Activated B cell treated with CpG ODN at 0.5 μM for 24 hours (primary cell): ENCODE measurements around the gene ADAMTS12. TPM values are rescaled to one million over a fixed set of nuclear protein-coding genes. Genes with fewer than 3 reads are reported as not detected.

Source experiments
- ATAC-seq: fragments of 200-7000 bp; cut with Tn5 transposase; one replicate; pipeline ENCODE4 v1.10.0; 2021; ENCODE audit warnings: low read depth, mild to moderate bottlenecking, moderate library complexity
- CTCF ChIA-PET: fragments of 350-600 bp; sonication (Branson Sonifier 250); formaldehyde crosslinking; loops from one replicate; lab custom pipeline; 2021; ENCODE audit warnings: antibody characterized with exemption; lab: Charles Lee
- POLR2A ChIA-PET: fragments of 350-600 bp; sonication (Branson Sonifier 250); formaldehyde crosslinking; loops from one replicate; lab custom pipeline; 2021; ENCODE audit warnings: antibody characterized with exemption; lab: Charles Lee
- DNase-seq: peaks from one replicate; pipeline ENCODE4 v3.0.0; 2022
- H3K27ac Mint-ChIP-seq: one replicate; pipeline ENCODE4 v1.8.0; 2020; ENCODE audit warnings: mixed read lengths
- H3K27me3 Mint-ChIP-seq: one replicate; pipeline ENCODE4 v1.8.0; 2021; ENCODE audit warnings: mixed read lengths
- H3K36me3 Mint-ChIP-seq: one replicate; pipeline ENCODE4 v1.8.0; 2021; ENCODE audit warnings: low read depth, mixed read lengths
- H3K4me1 Mint-ChIP-seq: one replicate; pipeline ENCODE4 v1.8.0; 2021; ENCODE audit warnings: mixed read lengths
- H3K4me3 Mint-ChIP-seq: one replicate; pipeline ENCODE4 v1.8.0; 2020; ENCODE audit warnings: mild to moderate bottlenecking, mixed read lengths
- H3K9me3 Mint-ChIP-seq: one replicate; pipeline ENCODE4 v1.8.0; 2020; ENCODE audit warnings: mixed read lengths
- intact Hi-C: fragments of 100-400 bp; cut with micrococcal nuclease; formaldehyde crosslinking; loops from one replicate; pipeline ENCODE4 v1.15.1; 2024
- total RNA-seq: library from RNA; stranded (reverse); gene quantifications from 2 replicates; pipeline ENCODE4 v1.2.3, GENCODE V29; 2022
- TF ChIP-seq, protein P1 (sequence below): fragments of 200-600 bp; IDR thresholded peaks from one replicate; pipeline ENCODE4 v1.8.0; 2022; ENCODE audit warnings: antibody characterized with exemption, mild to moderate bottlenecking

The ADAMTS12 gene
- total RNA-seq, 1 donor from 2014 or later: not detected

DNA sequence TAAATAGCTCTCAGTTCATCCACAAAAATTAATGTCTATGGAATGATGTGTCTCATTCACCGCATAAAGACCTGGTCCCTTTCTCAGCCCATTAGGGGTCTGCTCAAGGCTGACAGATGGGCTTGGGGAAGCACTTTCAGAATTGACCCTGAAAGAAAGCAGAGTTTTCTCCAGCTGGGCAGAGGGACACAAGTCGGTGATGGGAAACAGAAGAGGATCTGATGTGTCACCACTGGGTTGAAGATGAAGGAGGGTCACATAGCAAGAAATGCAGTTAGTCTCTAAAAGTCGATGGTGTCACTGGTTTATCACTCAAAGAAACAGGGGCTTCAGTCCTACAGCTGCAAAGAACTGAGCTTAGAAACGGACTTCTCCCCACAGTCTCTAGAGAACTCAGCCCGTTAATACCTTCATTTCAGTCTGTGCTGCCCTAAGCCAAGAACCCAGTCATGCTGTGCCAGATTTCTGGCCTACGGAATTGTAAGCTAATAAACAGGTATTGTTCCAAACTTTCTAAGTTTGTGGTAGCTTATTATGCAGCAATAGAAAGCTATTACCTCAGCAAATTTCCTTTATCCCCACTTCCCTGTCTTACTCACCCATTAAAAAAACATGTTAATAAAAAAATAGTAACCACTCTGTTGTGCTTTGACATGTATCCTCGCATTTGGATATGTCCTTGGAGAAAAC is 64.6 kb downstream of the ADAMTS12 start:
- no peaks in the 10 kb centered on the region for H3K9me3 Mint-ChIP-seq
- DNase-seq (no peak), ATAC-seq (no peak)
- POLR2A ChIA-PET: no interaction called here
- H3K27ac Mint-ChIP-seq: no peak overlapping the region
- CTCF ChIA-PET: no interaction called here
- H3K36me3 Mint-ChIP-seq: no peaks in the 10 kb centered on the region
- H3K27me3 Mint-ChIP-seq: peaks cover 7% of the 10 kb centered on the region
- H3K4me1 Mint-ChIP-seq: no peaks in the 10 kb centered on the region
- TF ChIP-seq, protein P1, sequence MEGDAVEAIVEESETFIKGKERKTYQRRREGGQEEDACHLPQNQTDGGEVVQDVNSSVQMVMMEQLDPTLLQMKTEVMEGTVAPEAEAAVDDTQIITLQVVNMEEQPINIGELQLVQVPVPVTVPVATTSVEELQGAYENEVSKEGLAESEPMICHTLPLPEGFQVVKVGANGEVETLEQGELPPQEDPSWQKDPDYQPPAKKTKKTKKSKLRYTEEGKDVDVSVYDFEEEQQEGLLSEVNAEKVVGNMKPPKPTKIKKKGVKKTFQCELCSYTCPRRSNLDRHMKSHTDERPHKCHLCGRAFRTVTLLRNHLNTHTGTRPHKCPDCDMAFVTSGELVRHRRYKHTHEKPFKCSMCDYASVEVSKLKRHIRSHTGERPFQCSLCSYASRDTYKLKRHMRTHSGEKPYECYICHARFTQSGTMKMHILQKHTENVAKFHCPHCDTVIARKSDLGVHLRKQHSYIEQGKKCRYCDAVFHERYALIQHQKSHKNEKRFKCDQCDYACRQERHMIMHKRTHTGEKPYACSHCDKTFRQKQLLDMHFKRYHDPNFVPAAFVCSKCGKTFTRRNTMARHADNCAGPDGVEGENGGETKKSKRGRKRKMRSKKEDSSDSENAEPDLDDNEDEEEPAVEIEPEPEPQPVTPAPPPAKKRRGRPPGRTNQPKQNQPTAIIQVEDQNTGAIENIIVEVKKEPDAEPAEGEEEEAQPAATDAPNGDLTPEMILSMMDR: no peak
- intact Hi-C loops: no loop called here
- H3K4me3 Mint-ChIP-seq: no peak overlapping the region

DNA sequence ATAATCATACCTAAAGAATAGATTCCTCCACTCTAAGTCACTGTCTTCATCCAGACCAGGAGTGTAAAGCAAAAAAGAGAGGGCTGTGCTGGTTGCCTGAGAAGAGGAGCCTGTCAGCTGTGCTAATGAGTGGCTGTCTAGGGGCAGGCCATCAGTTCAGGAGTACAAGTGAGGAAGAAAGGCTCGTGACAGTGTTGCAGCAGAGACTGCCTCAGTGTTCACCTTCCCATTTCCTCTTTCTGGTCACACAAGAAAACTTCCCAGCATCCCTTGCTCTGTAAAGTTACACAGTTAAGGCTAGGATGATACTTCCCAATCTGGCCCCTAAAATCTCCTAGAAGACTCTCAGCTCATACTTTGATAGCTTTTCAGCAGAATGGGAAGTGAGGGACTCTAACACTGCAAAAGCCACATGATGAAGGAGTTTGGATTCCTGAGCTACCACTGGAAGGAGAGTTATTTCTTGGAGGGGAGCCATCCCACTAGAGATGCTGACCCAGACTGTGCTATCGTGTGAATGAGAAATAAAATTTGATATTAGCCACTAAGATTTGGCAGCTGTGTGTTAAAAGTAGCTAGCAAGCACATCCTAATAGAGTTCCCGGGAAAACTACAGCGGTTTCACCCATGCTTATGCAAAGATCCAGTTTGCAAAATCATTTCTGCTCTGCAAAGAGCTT is 67.1 kb downstream of the ADAMTS12 start:
- Mint-ChIP-seq H3K27me3 (peaks cover 10% of the 10 kb centered on the region), H3K4me1 (no peaks in the 10 kb centered on the region), H3K27ac (no peak overlapping the region), H3K4me3 (no peak overlapping the region), H3K36me3 (no peaks in the 10 kb centered on the region), H3K9me3 (no peaks in the 10 kb centered on the region)
- intact Hi-C loops: no loop called here
- TF ChIP-seq, protein P1: no peak
- no peak for ATAC-seq
- ChIA-PET POLR2A (no interaction called here), CTCF (no interaction called here)
- no peak for DNase-seq

DNA sequence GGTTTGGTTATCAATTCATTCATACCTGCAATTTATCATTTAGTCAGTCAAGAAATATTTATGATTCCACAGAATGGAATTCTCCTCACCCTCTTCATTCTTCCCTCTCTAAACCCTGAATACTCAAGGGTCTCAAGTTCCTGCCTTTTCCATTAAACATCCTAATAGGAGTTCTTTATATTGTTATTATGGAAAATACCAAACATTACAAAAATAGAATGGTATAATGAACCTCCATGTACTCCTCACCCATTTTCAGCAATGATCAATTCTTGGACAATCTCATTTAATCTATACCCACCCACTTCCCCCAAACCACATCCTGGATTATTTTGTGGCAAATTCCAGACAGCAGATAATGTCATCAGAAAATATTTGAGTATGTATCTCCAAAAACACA is 74.5 kb downstream of the ADAMTS12 start:
- DNase-seq (no peak), ATAC-seq (no peak)
- ChIA-PET POLR2A (no interaction called here), CTCF (no interaction called here)
- peaks cover 6% of the 10 kb centered on the region for H3K27me3 Mint-ChIP-seq
- intact Hi-C loops: no loop called here
- TF ChIP-seq, protein P1: no peak
- H3K27ac Mint-ChIP-seq: no peak overlapping the region
- H3K4me1 Mint-ChIP-seq: no peaks in the 10 kb centered on the region
- peaks cover 4% of the 10 kb centered on the region for H3K9me3 Mint-ChIP-seq
- no peaks in the 10 kb centered on the region for H3K36me3 Mint-ChIP-seq
- no peak overlapping the region for H3K4me3 Mint-ChIP-seq

DNA sequence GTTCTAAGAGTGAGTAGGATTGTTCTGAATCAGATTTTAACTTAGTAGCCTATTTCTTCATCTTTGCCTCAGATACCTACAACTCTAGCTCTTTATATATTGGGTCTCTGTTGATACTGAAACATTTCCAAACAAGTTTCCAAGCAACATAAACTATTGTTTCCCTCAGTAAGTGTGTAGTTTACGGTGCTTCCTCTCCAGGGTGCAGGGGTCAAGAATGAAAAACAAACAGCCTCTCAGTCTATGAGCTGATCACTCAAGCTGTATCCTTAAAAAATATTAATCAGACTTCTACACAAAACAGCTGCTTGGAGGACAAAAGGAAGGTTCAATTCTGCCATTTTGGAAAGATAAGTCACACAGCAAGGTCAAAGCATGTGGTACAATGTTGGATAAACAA is 75.0 kb downstream of the ADAMTS12 start:
- Mint-ChIP-seq H3K36me3 (no peaks in the 10 kb centered on the region), H3K9me3 (peaks cover 4% of the 10 kb centered on the region), H3K27ac (no peak overlapping the region), H3K4me1 (no peaks in the 10 kb centered on the region), H3K4me3 (no peak overlapping the region), H3K27me3 (peaks cover 3% of the 10 kb centered on the region)
- CTCF ChIA-PET: no interaction called here
- intact Hi-C loops: no loop called here
- TF ChIP-seq, protein P1: no peak
- no peak for ATAC-seq
- no peak for DNase-seq
- POLR2A ChIA-PET: no interaction called here

DNA sequence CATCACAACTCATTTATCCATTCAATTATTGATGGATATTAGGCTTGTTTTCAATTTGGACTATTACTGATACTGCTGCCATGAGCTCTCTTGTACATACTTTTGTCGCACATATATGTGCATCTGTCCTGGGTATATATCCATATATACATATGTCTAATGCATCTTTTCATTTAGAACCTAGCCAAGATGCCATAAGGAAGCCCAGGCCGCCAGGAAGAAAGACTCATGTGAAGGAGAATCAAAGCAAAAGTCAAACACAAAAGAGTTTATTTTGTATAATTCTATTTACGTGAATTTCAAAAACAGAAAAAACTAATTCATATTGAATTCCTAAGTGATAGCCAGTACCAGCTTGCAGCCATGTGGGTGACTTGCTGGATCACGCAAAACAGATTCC is 79.0 kb downstream of the ADAMTS12 start:
- H3K27ac Mint-ChIP-seq: no peak overlapping the region
- CTCF ChIA-PET: no interaction called here
- H3K9me3 Mint-ChIP-seq: no peaks in the 10 kb centered on the region
- no peaks in the 10 kb centered on the region for H3K27me3 Mint-ChIP-seq
- TF ChIP-seq, protein P1: no peak
- intact Hi-C loops: no loop called here
- ATAC-seq (no peak), DNase-seq (no peak)
- H3K4me3 Mint-ChIP-seq: no peak overlapping the region
- no peaks in the 10 kb centered on the region for H3K4me1 Mint-ChIP-seq
- H3K36me3 Mint-ChIP-seq: no peaks in the 10 kb centered on the region
- POLR2A ChIA-PET: no interaction called here
